HepG2 (cell line): ENCODE measurements around the gene RPS8. TPM values are rescaled to one million over a fixed set of nuclear protein-coding genes. Genes with fewer than 3 reads are reported as not detected.

ENCODE experiments used
- ARNT2 ChIP-seq: sonication (generic); formaldehyde crosslinking; IDR thresholded peaks from 2 replicates; pipeline ENCODE4 v1.8.0; 2022; ENCODE audit warnings: mild to moderate bottlenecking, low read depth, missing genetic modification reagents, moderate library complexity
- ASH2L ChIP-seq: fragments of 300-600, 200-600 bp; sonication (generic); IDR thresholded peaks from 2 replicates; pipeline ENCODE4 v1.7.0; 2017; ENCODE audit warnings: low read depth, mild to moderate bottlenecking, moderate library complexity, mixed read lengths, low read length; ENCODE audit not compliant: insufficient read length
- ATF7-NPFF ChIP-seq: sonication (generic); formaldehyde crosslinking; IDR thresholded peaks from 2 replicates; pipeline ENCODE4 v1.8.1; 2023; ENCODE audit warnings: mild to moderate bottlenecking, low read depth, missing genetic modification reagents, moderate library complexity
- ETV5 ChIP-seq: IDR thresholded peaks from 2 replicates; pipeline ENCODE4 v1.6.1; 2018; ENCODE audit warnings: missing biosample characterization, missing genetic modification reagents, inconsistent platforms, borderline replicate concordance
- GABPB1 ChIP-seq: IDR thresholded peaks from 2 replicates; pipeline ENCODE4 v1.6.1; 2016; ENCODE audit warnings: mild to moderate bottlenecking, missing genetic modification reagents, moderate library complexity, missing compliant biosample characterization
- HOXA5 ChIP-seq: sonication (generic); formaldehyde crosslinking; IDR thresholded peaks from 2 replicates; pipeline ENCODE4 v1.4.0; 2020; ENCODE audit warnings: missing genetic modification reagents
- JDP2 ChIP-seq: sonication (generic); formaldehyde crosslinking; IDR thresholded peaks from 2 replicates; pipeline ENCODE4 v1.8.1; 2022; ENCODE audit warnings: missing genetic modification reagents, borderline replicate concordance
- MED1 ChIP-seq: sonication (generic); formaldehyde crosslinking; IDR thresholded peaks from 2 replicates; pipeline ENCODE4 v1.4.0; 2020; ENCODE audit warnings: missing genetic modification reagents
- NCOA5 ChIP-seq: sonication (generic); formaldehyde crosslinking; IDR thresholded peaks from 2 replicates; pipeline ENCODE4 v1.4.0; 2020; ENCODE audit warnings: missing genetic modification reagents
- PCBP2 ChIP-seq: fragments of 200-400 bp; formaldehyde crosslinking; optimal IDR thresholded peaks from 2 replicates; pipeline ENCODE3; 2018; ENCODE audit warnings: low read length, low read depth; ENCODE audit not compliant: poor library complexity, severe bottlenecking
- POLR2AphosphoS2 ChIP-seq: IDR thresholded peaks from 2 replicates; pipeline ENCODE4 v1.6.1; 2011; ENCODE audit warnings: low read depth, low read length, improper control_type of control experiment
- TEAD2 ChIP-seq: sonication (generic); formaldehyde crosslinking; IDR thresholded peaks from 2 replicates; pipeline ENCODE4 v1.9.0; 2021; ENCODE audit warnings: missing genetic modification reagents
- ZBTB7B ChIP-seq: sonication (generic); formaldehyde crosslinking; IDR thresholded peaks from 2 replicates; pipeline ENCODE4 v1.4.0; 2020; ENCODE audit warnings: missing genetic modification reagents
- ZFP36 ChIP-seq: fragments of 150-350 bp; IDR thresholded peaks from 2 replicates; pipeline ENCODE4 v1.6.1; 2018; ENCODE audit warnings: borderline replicate concordance, low read length, low read depth; ENCODE audit not compliant: partially characterized antibody
- ZNF558 ChIP-seq: sonication (generic); formaldehyde crosslinking; IDR thresholded peaks from 2 replicates; pipeline ENCODE4 v1.9.0; 2022; ENCODE audit warnings: mild to moderate bottlenecking, missing genetic modification reagents, borderline replicate concordance
- ZNF768 ChIP-seq: sonication (generic); formaldehyde crosslinking; IDR thresholded peaks from 2 replicates; pipeline ENCODE4 v1.4.0; 2020; ENCODE audit warnings: missing genetic modification reagents
- polyA plus RNA-seq, 8 experiments: library from polyadenylated mRNA; depleted of rRNA in 3 of 8; stranded (reverse) in 7 of 8; unstranded in 1 of 8; fragments of >200 nt; fragmentation: Illumina TruSeq in 4 of 8; extraction: Trizol in 4 of 8; gene quantifications; 2 replicates each; pipeline versions ENCODE4 v1.2.1 to v1.2.3, GENCODE V29; 2011 to 2016; ENCODE audit warnings: low read depth in 4 of 8, missing spikeins in 1 of 8, mixed read lengths in 1 of 8; ENCODE audit not compliant: insufficient read depth in 1 of 8
- total RNA-seq, 5 experiments: library from RNA; depleted of rRNA; stranded (reverse); fragments of >200 nt; fragmentation: Illumina TruSeq; extraction: Trizol; gene quantifications; 2 replicates each; pipeline ENCODE4 v1.2.3, GENCODE V29; 2016; ENCODE audit warnings: low read depth in 1 of 5
- TF ChIP-seq, protein P1 (sequence below): IDR thresholded peaks from 2 replicates; pipeline ENCODE4 v1.6.1; 2016
- TF ChIP-seq, protein P2 (sequence below): sonication (generic); formaldehyde crosslinking; IDR thresholded peaks from 2 replicates; pipeline ENCODE4 v1.4.0; 2020; ENCODE audit warnings: missing genetic modification reagents
- TF ChIP-seq, protein P3 (sequence below): sonication (generic); formaldehyde crosslinking; IDR thresholded peaks from 2 replicates; pipeline ENCODE4 v1.5.1; 2020; ENCODE audit warnings: missing genetic modification reagents, mild to moderate bottlenecking, borderline replicate concordance
- TF ChIP-seq, protein P4 (sequence below): sonication (generic); formaldehyde crosslinking; IDR thresholded peaks from 2 replicates; pipeline ENCODE4 v1.8.0; 2022; ENCODE audit warnings: missing genetic modification reagents, low read depth, mild to moderate bottlenecking, borderline replicate concordance

Gene RPS8
- total and polyA plus RNA-seq, 2 of the 13 experiments (the other 11 are each of a cell fraction or from before 2014, with no cell fraction given), result 2,628 to 2,822 TPM

DNA sequence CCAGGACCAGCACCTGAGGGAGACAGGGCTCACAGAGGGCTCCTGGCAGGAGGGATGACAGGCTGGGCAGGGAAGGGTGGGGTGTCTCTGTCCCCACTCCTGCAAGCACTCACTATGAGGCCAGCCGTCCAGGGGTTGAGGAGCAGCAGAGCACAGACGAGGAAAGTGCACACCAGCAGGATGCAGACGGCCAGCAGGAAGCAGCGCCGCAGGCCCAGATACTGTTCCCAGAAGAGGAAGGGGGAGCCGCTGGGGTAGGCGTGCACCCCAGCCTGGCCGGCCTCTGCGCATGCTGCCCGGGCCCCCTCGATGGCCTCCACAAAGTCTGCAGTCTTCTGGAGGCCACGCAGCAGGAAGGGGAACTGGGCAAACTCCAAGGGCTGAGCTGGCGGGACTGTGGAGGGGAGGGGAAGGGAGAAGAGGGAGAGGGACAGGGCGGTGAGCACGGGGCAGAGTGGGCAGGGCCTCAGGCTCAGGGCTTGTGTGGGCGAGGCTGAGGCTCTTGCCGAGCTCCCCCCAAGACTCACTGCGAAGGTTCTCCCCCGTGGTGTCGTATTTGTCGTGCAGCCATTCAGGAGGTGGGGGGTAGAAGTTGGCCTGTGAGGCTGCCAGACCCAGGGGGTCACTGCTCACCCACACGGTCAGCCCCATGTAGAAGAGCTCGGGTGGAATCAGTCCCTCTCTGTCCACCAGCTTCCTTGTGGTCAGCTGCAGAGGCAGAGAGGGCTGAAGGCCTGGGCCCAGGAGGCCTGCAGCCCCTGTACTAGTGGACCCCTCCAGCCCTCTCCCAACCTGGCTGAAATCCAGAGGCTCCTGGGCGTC, 51.2 kb downstream of the RPS8 start (continued):
- TF ChIP-seq ZFP36, result no peak
- no peak; the same call in 1 of the 2 replicates for TF ChIP-seq ATF7-NPFF (CRISPR knock-in tag)
- TF ChIP-seq, protein P1, sequence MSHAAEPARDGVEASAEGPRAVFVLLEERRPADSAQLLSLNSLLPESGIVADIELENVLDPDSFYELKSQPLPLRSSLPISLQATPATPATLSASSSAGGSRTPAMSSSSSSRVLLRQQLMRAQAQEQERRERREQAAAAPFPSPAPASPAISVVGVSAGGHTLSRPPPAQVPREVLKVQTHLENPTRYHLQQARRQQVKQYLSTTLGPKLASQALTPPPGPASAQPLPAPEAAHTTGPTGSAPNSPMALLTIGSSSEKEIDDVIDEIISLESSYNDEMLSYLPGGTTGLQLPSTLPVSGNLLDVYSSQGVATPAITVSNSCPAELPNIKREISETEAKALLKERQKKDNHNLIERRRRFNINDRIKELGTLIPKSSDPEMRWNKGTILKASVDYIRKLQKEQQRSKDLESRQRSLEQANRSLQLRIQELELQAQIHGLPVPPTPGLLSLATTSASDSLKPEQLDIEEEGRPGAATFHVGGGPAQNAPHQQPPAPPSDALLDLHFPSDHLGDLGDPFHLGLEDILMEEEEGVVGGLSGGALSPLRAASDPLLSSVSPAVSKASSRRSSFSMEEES (CRISPR knock-in tag), result no peak
- peak; percentile 54; the same call in 1 of the 2 replicates for TF ChIP-seq ETV5 (CRISPR knock-in tag)
- TF ChIP-seq PCBP2, result no peak
- TF ChIP-seq, protein P2, sequence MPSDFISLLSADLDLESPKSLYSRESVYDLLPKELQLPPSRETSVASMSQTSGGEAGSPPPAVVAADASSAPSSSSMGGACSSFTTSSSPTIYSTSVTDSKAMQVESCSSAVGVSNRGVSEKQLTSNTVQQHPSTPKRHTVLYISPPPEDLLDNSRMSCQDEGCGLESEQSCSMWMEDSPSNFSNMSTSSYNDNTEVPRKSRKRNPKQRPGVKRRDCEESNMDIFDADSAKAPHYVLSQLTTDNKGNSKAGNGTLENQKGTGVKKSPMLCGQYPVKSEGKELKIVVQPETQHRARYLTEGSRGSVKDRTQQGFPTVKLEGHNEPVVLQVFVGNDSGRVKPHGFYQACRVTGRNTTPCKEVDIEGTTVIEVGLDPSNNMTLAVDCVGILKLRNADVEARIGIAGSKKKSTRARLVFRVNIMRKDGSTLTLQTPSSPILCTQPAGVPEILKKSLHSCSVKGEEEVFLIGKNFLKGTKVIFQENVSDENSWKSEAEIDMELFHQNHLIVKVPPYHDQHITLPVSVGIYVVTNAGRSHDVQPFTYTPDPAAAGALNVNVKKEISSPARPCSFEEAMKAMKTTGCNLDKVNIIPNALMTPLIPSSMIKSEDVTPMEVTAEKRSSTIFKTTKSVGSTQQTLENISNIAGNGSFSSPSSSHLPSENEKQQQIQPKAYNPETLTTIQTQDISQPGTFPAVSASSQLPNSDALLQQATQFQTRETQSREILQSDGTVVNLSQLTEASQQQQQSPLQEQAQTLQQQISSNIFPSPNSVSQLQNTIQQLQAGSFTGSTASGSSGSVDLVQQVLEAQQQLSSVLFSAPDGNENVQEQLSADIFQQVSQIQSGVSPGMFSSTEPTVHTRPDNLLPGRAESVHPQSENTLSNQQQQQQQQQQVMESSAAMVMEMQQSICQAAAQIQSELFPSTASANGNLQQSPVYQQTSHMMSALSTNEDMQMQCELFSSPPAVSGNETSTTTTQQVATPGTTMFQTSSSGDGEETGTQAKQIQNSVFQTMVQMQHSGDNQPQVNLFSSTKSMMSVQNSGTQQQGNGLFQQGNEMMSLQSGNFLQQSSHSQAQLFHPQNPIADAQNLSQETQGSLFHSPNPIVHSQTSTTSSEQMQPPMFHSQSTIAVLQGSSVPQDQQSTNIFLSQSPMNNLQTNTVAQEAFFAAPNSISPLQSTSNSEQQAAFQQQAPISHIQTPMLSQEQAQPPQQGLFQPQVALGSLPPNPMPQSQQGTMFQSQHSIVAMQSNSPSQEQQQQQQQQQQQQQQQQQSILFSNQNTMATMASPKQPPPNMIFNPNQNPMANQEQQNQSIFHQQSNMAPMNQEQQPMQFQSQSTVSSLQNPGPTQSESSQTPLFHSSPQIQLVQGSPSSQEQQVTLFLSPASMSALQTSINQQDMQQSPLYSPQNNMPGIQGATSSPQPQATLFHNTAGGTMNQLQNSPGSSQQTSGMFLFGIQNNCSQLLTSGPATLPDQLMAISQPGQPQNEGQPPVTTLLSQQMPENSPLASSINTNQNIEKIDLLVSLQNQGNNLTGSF (CRISPR knock-in tag), result no peak
- TF ChIP-seq ZBTB7B (CRISPR knock-in tag), result peak; percentile 57; the same call in 1 of the 2 replicates
- no peak for TF ChIP-seq NCOA5 (CRISPR knock-in tag)
- TF ChIP-seq ZNF558 (CRISPR knock-in tag), result 0 out of 2 replicates have a peak, but pooled peaks have one; percentile 68
- TF ChIP-seq, protein P3, sequence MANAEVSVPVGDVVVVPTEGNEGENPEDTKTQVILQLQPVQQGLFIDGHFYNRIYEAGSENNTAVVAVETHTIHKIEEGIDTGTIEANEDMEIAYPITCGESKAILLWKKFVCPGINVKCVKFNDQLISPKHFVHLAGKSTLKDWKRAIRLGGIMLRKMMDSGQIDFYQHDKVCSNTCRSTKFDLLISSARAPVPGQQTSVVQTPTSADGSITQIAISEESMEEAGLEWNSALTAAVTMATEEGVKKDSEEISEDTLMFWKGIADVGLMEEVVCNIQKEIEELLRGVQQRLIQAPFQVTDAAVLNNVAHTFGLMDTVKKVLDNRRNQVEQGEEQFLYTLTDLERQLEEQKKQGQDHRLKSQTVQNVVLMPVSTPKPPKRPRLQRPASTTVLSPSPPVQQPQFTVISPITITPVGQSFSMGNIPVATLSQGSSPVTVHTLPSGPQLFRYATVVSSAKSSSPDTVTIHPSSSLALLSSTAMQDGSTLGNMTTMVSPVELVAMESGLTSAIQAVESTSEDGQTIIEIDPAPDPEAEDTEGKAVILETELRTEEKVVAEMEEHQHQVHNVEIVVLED, result peak; percentile 34; the same call in 1 of the 2 replicates
- peak; percentile 72; the same call in 1 of the 2 replicates for TF ChIP-seq HOXA5
- peak; percentile 18; the same call in 1 of the 2 replicates for TF ChIP-seq ARNT2
- peak; percentile 69; the same call in 1 of the 2 replicates for TF ChIP-seq GABPB1 (CRISPR knock-in tag)
- peak; percentile 70; the same call in 1 of the 2 replicates for TF ChIP-seq ZNF768 (CRISPR knock-in tag)
- peak; percentile 65 for TF ChIP-seq MED1 (CRISPR knock-in tag)
- TF ChIP-seq ASH2L, result no peak
- TF ChIP-seq TEAD2 (CRISPR knock-in tag), result no peak
- no peak for TF ChIP-seq JDP2 (CRISPR knock-in tag)
- TF ChIP-seq POLR2AphosphoS2, result no peak
- TF ChIP-seq, protein P4, sequence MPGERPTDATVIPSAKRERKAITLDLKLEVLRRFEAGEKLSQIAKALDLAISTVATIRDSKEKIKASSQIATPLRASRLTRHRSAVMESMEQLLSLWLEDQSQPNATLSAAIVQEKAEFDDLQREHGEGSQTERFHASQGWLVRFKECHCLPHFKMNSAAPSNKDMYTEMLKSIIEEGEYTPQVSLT (CRISPR knock-in tag), result no peak; the same call in 1 of the 2 replicates
